Measurements from ENCODE around the gene PSMD2. TPM values are rescaled to one million over a fixed set of nuclear protein-coding genes. Genes with fewer than 3 reads are reported as not detected.
A peak's percentile ranks its signal among the peaks of the same experiment; 100 is the strongest.

Gene PSMD2
- polyA plus RNA-seq, 3 donors: 138 to 186 (median 167) TPM

DNA sequence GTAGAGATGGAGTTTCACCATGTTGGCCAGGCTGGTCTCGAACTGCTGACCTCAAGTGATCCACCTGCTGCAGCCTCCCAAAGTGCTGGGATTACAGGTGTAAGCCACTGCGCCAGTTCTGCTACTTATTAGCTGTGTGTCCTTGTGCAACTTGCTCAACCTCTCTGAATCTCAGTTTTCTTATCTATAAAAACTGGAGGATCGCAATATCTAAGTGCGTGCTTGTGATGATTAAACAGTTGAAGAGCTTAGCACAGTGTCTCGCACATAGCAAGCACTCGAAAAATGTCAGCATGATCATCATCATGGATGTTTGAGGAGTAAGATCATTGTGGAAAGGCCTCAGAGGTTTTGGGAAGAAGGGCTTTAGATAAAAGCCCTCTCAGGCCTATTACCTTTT is 51.6 kb downstream of the PSMD2 start:
- Mint-ChIP-seq H3K27ac (no peak overlapping the region), H3K27me3 (ENCODE audit: low read depth in 3 of 3) (peaks cover 0 to 6% (median 1%) of the 10 kb centered on the region in 3 donors), H3K36me3 (peaks cover 7 to 13% of the 10 kb centered on the region in 2 donors), H3K4me3 (no peak overlapping the region), H3K9me3 (peaks cover 0 to 1% (median 0%) of the 10 kb centered on the region in 7 donors), H3K4me1 (peaks cover 3% of the 10 kb centered on the region)
- Histone ChIP-seq H3K4me2 (replicated peaks; ENCODE audit: extremely low read depth, low read length, poor library complexity, severe bottlenecking) (no peak overlapping the region), H3K9me3 (replicated peaks in 1 of 2; ENCODE audit: control insufficient read depth in 1 of 2, insufficient read depth in 1 of 2, low read length in 2 of 2) (no peaks in the 10 kb centered on the region), H3K79me2 (ENCODE audit: insufficient read depth, low read length) (no peaks in the 10 kb centered on the region), H4K20me1 (ENCODE audit: insufficient read depth, low read length) (no peaks in the 10 kb centered on the region), H3K4me3 (replicated peaks in 1 of 3; ENCODE audit: low read depth in 2 of 3, low read length in 3 of 3) (no peak overlapping the region), H3K27me3 (ENCODE audit: control insufficient read depth in 2 of 2, insufficient read depth in 2 of 2, low read length in 2 of 2) (no peaks in the 10 kb centered on the region), H3K4me1 (ENCODE audit: control insufficient read depth in 1 of 2, insufficient read depth in 2 of 2, low read length in 2 of 2) (no peaks in the 10 kb centered on the region), H3K36me3 (replicated peaks in 1 of 2; ENCODE audit: control insufficient read depth in 1 of 2, insufficient read depth in 2 of 2, low read length in 2 of 2) (peaks cover 0 to 8% of the 10 kb centered on the region in 2 donors), H3K27ac (ENCODE audit: low read depth in 1 of 2, low read length in 2 of 2) (no peak overlapping the region), H3K9ac (ENCODE audit: insufficient read depth, low read length, poor library complexity, severe bottlenecking) (no peak overlapping the region), H2AFZ (ENCODE audit: insufficient read depth, low read depth, low read length, poor library complexity, severe bottlenecking) (no peak overlapping the region)
- no peak for DNase-seq
- intact Hi-C loops (cut with micrococcal nuclease): no loop called here
- TF ChIP-seq, protein P1, sequence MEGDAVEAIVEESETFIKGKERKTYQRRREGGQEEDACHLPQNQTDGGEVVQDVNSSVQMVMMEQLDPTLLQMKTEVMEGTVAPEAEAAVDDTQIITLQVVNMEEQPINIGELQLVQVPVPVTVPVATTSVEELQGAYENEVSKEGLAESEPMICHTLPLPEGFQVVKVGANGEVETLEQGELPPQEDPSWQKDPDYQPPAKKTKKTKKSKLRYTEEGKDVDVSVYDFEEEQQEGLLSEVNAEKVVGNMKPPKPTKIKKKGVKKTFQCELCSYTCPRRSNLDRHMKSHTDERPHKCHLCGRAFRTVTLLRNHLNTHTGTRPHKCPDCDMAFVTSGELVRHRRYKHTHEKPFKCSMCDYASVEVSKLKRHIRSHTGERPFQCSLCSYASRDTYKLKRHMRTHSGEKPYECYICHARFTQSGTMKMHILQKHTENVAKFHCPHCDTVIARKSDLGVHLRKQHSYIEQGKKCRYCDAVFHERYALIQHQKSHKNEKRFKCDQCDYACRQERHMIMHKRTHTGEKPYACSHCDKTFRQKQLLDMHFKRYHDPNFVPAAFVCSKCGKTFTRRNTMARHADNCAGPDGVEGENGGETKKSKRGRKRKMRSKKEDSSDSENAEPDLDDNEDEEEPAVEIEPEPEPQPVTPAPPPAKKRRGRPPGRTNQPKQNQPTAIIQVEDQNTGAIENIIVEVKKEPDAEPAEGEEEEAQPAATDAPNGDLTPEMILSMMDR (IDR thresholded peaks at IDR 0.05): no peak
- WGBS (ENCODE audit: insufficient coverage): 100% methylated on average over 3 of the region's 6 CpGs

DNA sequence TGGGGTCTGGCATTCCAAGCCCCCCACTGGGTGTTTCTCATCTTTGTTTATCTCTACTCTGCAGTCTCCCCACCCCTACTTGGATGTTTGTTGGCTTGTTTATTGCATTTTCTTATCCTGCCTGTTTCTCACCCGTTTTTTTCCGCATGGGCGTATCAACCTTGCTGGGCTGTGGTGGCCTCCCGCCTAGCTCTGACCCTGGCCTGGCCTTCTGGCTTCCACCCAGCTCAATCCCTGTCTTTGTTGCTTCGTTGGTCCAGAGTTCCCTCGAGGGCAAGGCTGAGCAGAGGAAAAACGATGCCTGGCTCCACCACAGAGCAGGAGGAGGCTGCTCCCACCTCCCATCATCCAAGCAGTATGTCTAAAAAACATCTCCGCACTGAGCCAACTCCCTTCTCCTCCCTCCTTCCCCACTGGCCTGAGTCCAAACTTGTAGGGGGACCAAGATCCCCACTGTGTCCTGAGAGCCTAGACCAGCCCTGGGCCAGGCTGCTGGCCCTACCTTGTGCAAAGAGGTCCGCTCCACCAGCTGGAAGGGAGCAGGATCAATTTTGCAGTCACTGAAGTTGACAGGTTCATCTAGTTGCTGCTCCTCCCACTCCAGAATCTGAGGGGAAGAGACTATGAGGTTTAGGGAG is 52.6 kb downstream of the PSMD2 start:
- Histone ChIP-seq H2AFZ (ENCODE audit: insufficient read depth, low read depth, low read length, poor library complexity, severe bottlenecking) (no peak overlapping the region), H3K9ac (ENCODE audit: insufficient read depth, low read length, poor library complexity, severe bottlenecking) (no peak overlapping the region), H3K79me2 (ENCODE audit: insufficient read depth, low read length) (no peaks in the 10 kb centered on the region), H3K4me3 (replicated peaks in 1 of 3; ENCODE audit: low read depth in 2 of 3, low read length in 3 of 3) (no peak overlapping the region), H3K4me2 (replicated peaks; ENCODE audit: extremely low read depth, low read length, poor library complexity, severe bottlenecking) (no peak overlapping the region), H3K27me3 (ENCODE audit: control insufficient read depth in 2 of 2, insufficient read depth in 2 of 2, low read length in 2 of 2) (no peaks in the 10 kb centered on the region), H3K36me3 (replicated peaks in 1 of 2; ENCODE audit: control insufficient read depth in 1 of 2, insufficient read depth in 2 of 2, low read length in 2 of 2) (peaks cover 0 to 2% of the 10 kb centered on the region in 2 donors), H3K4me1 (ENCODE audit: control insufficient read depth in 1 of 2, insufficient read depth in 2 of 2, low read length in 2 of 2) (no peaks in the 10 kb centered on the region), H3K27ac (ENCODE audit: low read depth in 1 of 2, low read length in 2 of 2) (no peak overlapping the region), H4K20me1 (ENCODE audit: insufficient read depth, low read length) (no peaks in the 10 kb centered on the region), H3K9me3 (replicated peaks in 1 of 2; ENCODE audit: control insufficient read depth in 1 of 2, insufficient read depth in 1 of 2, low read length in 2 of 2) (no peaks in the 10 kb centered on the region)
- Mint-ChIP-seq H3K4me3 (no peak overlapping the region), H3K9me3 (peaks cover 0 to 1% (median 0%) of the 10 kb centered on the region in 7 donors), H3K36me3 (peaks cover 4 to 6% of the 10 kb centered on the region in 2 donors), H3K27me3 (ENCODE audit: low read depth in 3 of 3) (peaks cover 0 to 6% (median 2%) of the 10 kb centered on the region in 3 donors), H3K4me1 (no peaks in the 10 kb centered on the region), H3K27ac (peak overlapping the region in 1 of 7 donors; percentile 14)
- DNase-seq: no peak
- TF ChIP-seq, protein P1 (IDR thresholded peaks at IDR 0.05): no peak
- WGBS (ENCODE audit: insufficient coverage): 95% methylated on average over 8 of the region's 9 CpGs
- intact Hi-C loops (cut with micrococcal nuclease): no loop called here
